ENCODE data around the gene SLC48A1.
"Not testable (repeated sequence)": the region's sequence is repeated elsewhere in the genome, so short reads cannot be mapped to it uniquely, and the experiment has no call there.

SLC48A1 gene

GRCh38 chr12:47791351-47791746, 18.3 kb downstream of the SLC48A1 start:
- no peak for DNase-seq (ENCODE audit: low read depth in 2 of 2)

- no peak for DNase-seq (ENCODE audit: low read depth in 2 of 2)
These were observed 18.8 kb downstream of the SLC48A1 start for GRCh38 chr12:47791874-47792273.

- DNase-seq (ENCODE audit: low read depth in 2 of 2), result no peak
These were observed 20.1 kb downstream of the SLC48A1 start for GRCh38 chr12:47793015-47793681.

GRCh38 chr12:47794679-47795078, 21.6 kb downstream of the SLC48A1 start:
- DNase-seq (ENCODE audit: low read depth in 2 of 2), result no peak

- no peak for DNase-seq (ENCODE audit: low read depth in 2 of 2)
These were observed 22.2 kb downstream of the SLC48A1 start for GRCh38 chr12:47795121-47795813.

GRCh38 chr12:47795814-47796411, 22.9 kb downstream of the SLC48A1 start:
- DNase-seq (ENCODE audit: low read depth in 2 of 2), result no peak

GRCh38 chr12:47797441-47797840, 24.4 kb downstream of the SLC48A1 start:
- peak in 1 of 2 donors; percentile 23 for DNase-seq (ENCODE audit: low read depth in 2 of 2)

- DNase-seq (ENCODE audit: low read depth in 2 of 2), result no peak
These were observed 25.4 kb downstream of the SLC48A1 start for GRCh38 chr12:47798382-47798948.

- DNase-seq (ENCODE audit: low read depth in 2 of 2), result no peak
These were observed 26.4 kb downstream of the SLC48A1 start for GRCh38 chr12:47799357-47799955.

GRCh38 chr12:47800582-47800981, 27.5 kb downstream of the SLC48A1 start:
- no peak for DNase-seq (ENCODE audit: low read depth in 2 of 2)

- no peak for DNase-seq (ENCODE audit: low read depth in 2 of 2)
These were observed 28.3 kb downstream of the SLC48A1 start for GRCh38 chr12:47801170-47801903.

GRCh38 chr12:47801904-47802246, 28.8 kb downstream of the SLC48A1 start:
- no peak for DNase-seq (ENCODE audit: low read depth in 2 of 2)

GRCh38 chr12:47802312-47802711, 29.3 kb downstream of the SLC48A1 start:
- DNase-seq (ENCODE audit: low read depth in 2 of 2), result no peak

GRCh38 chr12:47803191-47803875, 30.3 kb downstream of the SLC48A1 start:
- no peak for DNase-seq (ENCODE audit: low read depth in 2 of 2)

GRCh38 chr12:47804171-47804570, 31.1 kb downstream of the SLC48A1 start:
- no peak for DNase-seq (ENCODE audit: low read depth in 2 of 2)

- no peak for DNase-seq (ENCODE audit: low read depth in 2 of 2)
These were observed 32.4 kb downstream of the SLC48A1 start for GRCh38 chr12:47805417-47805816.

GRCh38 chr12:47807338-47807737, 34.3 kb downstream of the SLC48A1 start:
- DNase-seq (ENCODE audit: low read depth in 2 of 2), result no peak

- DNase-seq (ENCODE audit: low read depth in 2 of 2), result peak; percentile 61 to 63
These were observed 35.0 kb downstream of the SLC48A1 start for GRCh38 chr12:47808050-47808449.

- no peak for DNase-seq (ENCODE audit: low read depth in 2 of 2)
These were observed 35.7 kb downstream of the SLC48A1 start for GRCh38 chr12:47808574-47809365.

- DNase-seq (ENCODE audit: low read depth in 2 of 2), result not testable (repeated sequence)
These were observed 36.5 kb downstream of the SLC48A1 start for GRCh38 chr12:47809518-47809917.
